Measurements from ENCODE around the gene CBX1.
A peak's percentile ranks its signal among the peaks of the same experiment; 100 is the strongest.
"Not testable (repeated sequence)": the region's sequence is repeated elsewhere in the genome, so short reads cannot be mapped to it uniquely, and the experiment has no call there.

CBX1 gene

DNA sequence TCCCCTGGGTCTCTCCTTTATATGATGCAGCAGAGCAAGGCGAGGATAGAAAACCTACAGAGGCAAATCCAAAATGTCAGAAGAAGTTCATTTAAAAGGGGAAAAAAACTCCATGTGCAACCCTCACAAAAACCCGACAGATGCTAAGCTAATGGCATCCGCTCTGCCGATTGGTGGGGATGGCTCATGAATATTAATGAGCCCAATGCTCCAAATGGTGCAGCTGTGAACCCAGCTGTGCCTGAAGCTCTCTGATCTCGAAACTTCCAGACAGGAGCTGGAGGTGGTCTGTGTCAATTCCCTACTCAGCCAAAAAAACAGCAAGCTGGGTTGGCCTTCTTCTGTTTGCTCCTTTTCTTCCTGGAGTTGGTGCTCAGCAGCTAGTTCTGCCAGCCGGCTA lies 21.8 kb upstream of the CBX1 start:
- no peak for DNase-seq (ENCODE audit: low read depth)

DNA sequence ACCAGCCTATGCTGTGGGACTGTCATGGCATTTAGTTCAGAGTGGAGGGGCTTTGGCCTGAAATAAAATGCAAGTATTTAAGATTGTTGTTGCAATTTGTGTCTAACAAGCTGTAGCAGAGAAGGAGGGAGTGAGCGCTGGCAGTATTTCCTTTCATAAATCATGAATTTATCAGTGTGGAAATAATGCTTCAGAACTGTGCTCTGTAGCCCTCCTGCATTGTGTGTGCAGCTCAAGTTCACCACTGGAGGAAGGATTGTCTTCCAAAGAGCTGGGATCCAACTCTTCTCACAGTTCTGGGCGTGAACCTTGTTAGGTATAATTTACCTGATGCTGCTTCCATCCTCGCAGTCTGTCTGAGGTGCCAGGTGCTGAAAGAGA lies 21.4 kb upstream of the CBX1 start:
- no peak for DNase-seq (ENCODE audit: low read depth)

DNA sequence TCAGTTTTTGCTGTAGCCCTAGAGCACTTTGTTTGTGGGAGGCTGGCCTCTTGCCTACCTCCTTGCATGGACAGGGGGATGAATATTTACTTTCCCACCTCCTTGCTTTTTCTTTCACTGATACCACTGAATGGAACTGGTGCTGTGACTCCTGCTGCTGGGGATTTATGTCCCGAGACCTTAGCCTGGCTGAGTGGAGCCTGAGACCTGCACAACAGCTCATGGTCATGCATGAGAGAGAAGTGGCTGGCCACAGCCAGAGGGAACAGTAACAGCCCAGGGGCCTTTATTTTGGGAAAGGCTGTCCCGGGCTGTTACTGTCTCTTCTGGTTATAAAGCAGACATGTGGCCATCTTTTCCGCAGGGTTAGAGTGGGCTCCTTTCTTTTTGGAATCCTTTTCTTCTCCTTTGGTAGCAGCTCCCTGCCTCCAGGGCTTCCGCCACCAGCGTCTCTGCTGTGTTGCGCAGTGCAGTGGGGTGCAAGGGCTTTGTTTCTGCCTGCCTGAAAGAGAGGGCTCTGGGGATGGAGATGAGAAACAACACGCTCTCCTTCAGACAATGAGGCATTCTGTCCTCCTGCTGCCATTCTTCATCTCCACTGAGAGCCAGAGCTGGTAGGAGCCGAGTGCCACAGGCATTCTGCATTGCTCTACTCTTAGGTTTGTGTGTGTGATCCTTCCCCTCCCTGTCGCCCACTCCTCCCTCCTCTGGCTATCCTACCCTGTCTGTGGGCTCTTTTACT lies 20.8 kb upstream of the CBX1 start:
- DNase-seq (ENCODE audit: low read depth), result no peak

DNA sequence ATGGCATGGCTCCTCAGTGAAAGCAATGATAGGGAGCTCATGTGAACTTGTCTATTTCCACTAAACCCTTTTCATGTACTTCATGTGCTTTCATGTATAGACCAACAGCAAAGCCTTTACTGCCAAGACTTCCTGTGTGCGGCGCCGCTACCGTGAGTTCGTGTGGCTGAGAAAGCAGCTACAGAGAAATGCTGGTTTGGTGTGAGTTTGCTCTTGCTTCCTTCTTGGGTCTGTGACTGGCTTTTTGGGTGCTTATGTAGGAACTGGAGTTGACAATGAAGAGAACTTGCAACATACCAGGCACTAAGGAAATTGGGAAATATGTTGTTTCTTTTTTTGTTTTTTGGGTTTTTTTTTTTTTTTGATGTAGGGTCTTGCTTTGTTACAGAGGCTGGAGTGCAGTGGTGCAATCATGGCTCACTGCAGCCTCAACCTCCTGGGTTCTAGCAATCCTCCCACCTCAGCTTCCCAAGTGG lies 12.0 kb upstream of the CBX1 start:
- no peak for DNase-seq (ENCODE audit: low read depth)

DNA sequence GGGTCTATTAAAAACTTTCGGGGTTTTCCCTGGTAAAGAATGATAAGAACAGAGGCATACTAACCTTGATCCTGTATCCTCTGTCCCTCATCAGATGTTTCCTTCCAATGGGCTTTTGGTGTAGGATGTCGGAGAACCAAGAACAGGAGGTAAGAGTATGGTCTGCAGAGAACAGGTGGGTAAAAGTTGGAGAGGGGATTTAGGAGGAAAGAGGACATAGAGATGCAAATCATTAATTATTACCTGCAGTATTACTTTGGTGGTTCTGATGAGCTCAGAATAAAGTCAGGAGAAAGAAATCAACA lies 10.6 kb upstream of the CBX1 start:
- DNase-seq (ENCODE audit: low read depth), result no peak

DNA sequence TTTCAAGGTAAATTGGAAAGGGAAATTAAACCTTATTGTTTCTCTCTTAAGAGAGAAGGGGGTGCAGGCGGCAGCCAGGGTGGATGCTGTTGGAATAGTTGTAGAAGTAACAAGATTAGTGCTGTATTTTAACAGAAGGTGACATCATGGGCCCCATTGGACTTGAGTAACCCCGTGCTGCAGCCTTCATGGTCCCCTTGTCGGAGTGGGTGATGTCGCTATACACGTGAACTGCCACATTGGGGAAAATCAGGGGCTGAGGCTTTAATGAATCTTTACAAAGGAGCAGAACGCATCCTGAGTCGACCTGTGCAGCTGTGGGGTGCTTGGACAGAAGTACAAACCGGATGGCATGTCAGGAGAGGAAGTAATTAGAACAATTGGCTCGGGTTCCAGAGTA lies 9.5 kb upstream of the CBX1 start:
- no peak for DNase-seq (ENCODE audit: low read depth)

DNA sequence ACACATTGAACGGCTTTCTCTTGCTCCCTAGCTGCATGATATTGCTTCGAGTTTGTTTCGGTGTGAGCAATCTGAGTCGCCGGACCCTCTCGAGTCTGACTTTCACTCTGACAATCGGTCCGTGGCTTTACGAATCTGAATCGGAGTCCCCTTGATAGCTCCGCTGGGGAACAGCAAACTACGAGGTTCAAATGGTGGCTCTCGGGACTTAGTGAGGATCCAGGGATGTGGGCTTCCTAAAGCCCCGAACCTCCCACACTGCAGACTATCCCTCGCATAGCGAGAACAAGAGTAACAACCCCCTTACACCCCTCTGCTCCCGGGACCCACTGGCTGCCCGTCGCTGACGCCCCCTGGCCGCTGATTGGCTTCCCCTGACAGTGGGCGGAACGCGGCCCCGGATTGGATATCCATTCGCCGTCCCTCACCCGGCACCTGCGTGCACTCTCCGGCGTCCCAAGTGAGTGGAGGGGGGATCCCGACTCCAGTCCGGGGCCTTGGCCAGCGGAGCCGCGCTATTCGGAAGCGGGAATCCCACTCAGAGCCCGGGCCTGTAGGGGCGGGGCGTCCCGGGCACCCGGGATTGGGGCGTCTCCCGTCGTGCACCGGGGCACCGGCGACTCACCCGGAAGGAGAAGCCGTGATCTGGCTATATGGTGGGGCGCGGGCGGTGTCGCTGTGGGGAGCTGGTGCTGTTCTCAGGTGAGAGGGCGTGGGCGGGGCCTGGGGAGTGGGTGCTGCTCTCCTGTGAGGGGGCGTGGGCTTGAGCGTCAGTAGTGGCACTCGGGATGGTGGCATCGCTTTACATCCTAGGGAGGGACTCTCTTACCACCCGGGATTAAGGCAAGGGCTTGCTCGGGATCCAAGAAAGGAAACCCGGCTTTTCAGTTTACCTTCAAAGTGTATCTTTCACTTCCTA lies 6.1 kb upstream of the CBX1 start, which contains the start of gene SNX11:
SNX11 (plus strand) TSS at position 630 of the 919 bp plus-strand sequence. CDS start 4,278 bp downstream, outside the sequence.
- DNase-seq (ENCODE audit: low read depth), result peak; percentile 59

DNA sequence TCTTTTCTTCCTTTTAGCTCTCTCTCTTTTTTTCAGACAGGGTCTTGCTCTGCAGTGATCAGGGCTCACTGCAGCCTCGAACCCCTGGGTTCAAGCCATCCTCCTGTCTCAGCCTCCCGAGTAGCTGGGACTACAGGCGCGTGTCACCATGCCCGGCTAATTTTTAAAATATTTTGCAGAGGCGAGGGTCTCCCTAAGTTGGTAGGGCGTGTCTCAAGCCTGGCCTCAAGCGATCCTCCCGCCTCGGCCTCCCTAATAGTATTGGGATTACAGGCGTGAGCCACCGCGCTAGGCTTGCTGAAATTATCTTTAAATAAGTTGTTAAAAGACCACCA lies 5.5 kb upstream of the CBX1 start:
- DNase-seq (ENCODE audit: low read depth), result no peak

DNA sequence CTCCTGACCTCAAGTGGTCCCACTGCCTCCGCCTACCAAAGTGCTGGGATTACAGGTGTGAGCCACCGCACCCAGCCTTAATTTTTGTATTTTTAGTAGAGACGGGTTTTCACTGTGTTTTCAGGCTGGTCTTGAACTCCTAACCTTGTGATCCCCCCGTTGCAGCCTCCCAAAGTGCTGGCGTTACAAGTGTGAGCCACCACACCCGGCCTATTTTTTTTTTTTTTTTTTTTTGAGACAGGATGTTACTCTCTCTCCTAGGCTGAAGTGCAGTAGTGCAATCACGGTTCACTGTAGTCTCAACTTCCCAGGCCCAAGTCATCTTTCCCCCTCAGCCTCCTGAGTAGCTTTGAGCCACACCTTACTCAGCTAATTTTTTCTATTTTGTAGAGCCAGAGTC lies 3.2 kb upstream of the CBX1 start:
- DNase-seq (ENCODE audit: low read depth), result no peak

DNA sequence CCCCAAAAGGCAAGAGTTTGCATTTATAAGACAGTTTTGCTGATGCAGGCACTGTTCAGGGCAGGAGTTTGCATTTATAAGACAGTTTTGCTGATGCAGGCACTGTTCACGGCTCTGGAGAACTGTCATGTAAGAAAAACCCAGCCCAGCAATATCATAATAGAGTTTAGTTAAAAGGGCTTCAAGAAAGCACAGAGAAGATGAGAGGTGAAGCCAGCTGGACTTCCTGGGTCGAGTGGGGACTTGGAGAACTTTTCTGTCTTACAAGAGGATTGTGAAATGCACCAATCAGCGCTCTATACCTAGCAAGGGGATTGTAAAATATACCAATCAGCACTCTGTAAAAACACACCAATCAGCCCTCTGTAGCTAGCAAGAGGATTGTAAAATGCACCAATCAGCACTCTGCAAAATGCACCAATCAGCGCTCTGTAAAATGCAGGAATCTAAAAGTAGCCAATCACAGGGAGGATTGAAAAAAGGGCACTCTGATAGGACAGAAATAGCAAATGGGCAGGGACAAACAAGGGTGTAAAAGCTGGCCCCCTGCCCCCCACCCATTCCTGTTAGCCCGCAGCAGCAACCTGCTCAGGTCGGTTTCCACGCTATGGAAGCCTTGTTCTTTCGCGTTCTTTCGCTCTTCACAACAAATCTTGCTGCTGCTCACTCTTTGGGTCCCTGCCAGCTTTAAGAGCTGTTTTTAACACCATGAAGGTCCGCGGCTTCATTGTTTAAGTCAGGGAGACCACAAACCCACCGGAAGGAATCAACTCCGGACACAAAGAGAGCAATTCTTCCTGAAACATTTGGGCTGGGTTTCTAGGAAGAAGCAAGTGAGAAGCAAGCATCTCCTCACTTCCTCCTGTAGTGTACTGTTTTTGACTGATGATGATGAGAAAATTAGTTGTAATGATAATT lies 1.8 kb upstream of the CBX1 start:
- DNase-seq (ENCODE audit: low read depth), result no peak

DNA sequence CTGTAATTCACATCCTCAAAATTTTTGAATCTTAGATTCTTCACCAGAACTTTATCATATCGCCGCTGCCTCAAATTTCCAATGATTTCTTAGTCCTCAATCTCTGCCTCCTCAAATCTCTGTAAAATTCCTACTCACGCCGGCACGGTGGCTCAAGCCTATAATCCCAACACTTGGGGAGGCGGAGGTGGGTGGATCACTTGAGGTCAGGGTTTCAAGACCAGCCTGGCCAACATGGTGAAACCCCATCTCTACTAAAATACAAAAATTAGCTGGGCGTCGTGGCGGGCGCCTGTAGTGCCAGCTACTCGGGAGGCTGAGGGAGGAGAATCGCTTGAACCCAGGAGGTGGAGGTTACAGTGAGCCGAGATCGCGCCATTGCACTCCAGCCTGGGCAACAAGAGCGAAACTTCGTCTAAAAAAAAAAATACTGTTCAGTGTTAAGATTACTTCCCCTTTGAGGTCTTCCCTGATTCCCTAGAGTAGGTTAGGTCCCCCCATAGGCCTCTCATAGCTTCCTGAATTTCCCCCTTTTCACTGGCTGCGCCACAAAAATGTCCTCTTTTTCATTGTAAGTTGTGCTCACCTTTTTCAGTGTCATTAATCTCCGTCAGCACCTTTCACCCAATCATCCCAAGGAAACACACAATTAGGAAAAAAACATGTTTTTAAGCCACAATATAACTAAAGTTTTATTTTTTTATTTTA lies 919 bp upstream of the CBX1 start:
- no peak for DNase-seq (ENCODE audit: low read depth)

DNA sequence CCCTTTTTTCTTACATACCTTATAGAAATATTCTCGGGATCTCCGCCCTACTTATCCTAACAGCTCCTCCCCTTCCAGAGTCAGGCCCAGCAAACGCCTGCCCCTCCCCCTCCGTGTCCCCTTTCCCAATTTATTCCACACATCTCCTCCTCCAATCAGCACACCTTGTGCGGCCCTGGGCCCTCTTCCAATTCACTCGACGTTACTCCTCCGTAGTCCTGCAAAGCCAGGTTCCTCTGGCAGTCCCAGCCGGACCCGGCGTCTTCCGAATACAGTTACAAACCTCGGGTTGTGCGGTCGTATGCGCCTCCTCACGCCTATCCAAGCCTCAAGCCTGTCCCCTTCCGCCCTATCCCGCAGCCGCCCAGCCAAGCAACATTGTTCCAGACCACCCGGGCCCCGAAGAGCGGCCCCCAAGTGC lies 677 bp downstream of the CBX1 start:
- peak; percentile 36 for DNase-seq (ENCODE audit: low read depth)

DNA sequence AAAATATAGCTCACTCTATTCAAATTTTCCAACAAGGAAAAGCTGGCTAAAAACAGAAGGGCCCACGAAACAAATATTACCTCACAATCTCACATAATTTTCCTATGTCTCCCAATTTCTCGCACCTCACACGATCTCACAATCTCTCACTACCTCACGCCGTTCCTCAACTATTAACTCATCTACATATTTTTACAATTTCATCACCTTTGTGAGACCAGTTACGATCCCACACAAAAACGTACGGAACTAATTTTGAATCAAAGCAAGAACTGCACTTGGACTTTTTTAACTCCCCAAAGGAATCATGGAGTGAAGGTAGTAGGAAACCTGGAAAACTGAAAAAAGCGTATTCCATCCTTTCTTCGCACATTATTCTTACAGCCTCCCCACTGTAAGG lies 1.1 kb downstream of the CBX1 start:
- no peak for DNase-seq (ENCODE audit: low read depth)

DNA sequence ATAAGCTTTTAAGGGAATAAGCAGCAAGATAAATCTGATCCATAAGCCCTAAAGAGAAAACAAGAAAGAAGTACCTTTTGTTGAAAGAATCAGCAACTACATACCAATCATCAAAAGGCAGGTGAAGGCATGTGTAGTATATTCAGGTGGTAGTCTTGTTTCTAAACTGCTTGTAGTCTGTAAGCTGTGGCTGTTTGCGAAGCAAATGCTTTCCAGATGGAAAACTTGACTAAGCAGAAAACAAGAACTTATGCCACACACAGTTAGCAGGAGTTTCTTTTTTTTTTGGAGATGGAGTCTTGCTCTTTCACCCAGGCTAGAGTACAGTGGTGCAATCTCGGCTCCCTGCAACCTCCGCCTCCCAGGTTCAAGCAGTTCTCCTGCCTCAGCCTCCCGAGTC lies 5.7 kb downstream of the CBX1 start:
- no peak for DNase-seq (ENCODE audit: low read depth)

DNA sequence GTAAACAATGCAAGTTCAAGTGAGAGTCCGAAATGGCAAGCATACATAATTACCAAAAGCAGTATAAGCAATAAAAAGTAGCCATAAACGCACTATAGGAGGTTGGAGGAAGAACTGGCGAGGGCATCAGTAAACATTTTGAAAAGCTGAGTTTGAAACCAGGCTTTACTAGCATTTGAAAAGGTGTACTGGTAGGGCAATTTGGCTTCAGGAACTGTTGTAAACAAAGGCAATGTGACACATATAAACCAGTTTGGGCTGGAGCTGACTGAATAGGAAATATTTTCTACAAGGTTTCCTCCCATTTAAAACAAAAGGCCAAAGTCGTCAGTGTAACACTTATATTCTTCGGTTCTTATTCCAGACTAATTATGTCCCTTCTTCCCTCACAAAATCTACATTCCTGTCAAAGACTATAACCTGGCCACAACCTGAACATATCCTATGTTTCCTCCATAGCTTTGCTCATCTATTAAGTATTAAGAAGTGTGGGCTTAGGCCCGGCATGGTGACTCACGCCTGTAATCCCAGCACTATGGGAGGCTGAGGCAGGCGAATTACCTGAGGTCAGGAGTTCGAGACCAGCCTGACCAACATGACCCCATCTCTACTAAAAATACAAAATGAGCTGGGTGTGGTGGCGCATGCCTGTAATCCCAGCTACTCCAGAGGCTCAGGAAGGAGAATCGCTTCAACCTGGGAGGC lies 7.8 kb downstream of the CBX1 start:
- DNase-seq (ENCODE audit: low read depth), result no peak

DNA sequence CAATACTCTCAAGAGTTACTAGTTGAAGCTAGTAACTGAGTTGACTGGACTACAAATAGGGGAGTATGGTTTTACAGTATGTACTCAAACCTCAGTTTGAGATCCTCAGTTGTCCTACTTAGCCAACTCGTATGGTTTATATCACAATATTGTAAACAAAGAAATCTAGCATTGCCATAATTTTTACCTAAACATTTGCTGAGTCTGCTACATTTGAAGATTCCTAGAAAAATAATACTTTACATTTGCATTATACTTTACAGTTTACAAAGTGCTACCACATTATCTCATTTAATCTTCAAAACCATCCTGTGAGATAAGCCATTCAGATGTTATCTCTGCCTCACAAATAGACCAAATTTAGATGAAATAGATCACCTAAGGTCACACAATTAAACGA lies 16.3 kb downstream of the CBX1 start:
- DNase-seq (ENCODE audit: low read depth), result no peak

DNA sequence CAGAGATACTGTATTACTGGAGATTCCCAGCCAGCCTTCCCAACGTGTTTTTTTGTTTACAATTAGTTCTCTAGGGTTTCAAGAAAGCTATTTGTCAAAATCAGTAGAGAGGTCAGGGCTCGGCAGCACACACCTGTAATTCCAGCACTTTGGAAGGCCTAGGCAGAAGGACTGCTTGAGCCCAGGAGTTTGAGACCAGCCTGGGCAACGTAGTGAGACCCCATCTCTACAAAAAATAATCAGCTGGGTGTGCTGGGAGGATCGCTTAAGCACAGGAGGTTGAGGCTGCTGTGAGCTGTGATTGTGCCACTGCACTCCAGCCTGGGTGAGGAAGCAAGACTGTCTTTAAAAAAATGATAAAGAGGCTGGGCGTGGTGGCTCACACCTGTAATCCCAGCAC lies 19.4 kb downstream of the CBX1 start:
- DNase-seq (ENCODE audit: low read depth), result no peak

DNA sequence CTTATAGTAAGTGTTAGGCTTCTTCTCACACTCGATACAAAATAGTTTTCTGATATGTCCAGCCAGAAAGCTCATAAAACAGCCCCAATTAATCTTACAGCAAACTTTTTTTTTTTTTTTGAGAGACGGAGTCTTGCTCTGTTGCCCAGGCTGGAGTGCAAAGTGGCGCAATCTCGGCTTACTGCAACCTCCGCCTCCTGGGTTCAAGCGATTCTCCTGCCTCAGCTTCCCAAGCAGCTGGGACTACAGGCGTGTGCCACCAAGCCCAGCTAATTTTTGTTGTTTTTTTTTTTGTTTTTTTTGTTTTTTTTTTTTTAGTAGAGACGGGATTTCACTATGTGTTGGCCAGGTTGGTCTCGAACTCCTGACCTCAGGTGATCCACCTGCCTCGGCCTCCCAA lies 24.1 kb downstream of the CBX1 start:
- DNase-seq (ENCODE audit: low read depth), result not testable (repeated sequence)

DNA sequence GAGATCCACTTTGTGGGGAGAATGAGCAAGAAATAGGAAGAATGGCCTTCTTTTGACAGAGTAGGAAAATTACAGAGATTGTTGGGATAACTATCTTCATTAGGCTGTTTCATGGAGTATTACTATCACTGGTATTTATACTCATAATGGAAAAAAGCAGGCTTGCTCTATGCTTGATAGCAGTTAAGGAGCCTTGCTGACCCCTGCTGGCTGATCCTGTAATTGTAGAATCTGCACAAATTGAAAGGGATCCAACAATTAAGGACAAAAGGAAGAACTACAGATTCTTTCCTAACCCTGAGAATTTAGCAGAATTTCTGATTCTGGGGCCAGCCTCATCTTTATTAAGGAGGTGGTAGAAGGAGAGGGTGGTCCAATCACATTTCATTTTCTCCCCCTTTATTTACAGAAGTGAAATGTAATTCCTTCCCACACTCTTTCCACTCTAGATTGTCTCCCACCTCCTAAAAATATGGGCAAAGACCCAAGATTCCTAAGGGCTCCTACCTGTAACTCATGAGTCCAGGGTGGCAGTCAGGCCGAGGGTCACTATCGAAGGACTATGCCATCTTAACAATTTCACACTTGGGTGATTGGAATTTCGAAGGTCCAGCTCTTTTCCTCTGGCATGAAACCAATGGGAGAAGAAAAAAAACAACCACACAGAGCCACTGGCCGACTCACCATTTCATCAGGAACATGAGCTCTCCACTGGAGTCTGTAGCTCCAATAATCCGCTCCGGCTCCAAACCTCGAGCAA lies 26.8 kb downstream of the CBX1 start:
- peak; percentile 75 for DNase-seq (ENCODE audit: low read depth)

DNA sequence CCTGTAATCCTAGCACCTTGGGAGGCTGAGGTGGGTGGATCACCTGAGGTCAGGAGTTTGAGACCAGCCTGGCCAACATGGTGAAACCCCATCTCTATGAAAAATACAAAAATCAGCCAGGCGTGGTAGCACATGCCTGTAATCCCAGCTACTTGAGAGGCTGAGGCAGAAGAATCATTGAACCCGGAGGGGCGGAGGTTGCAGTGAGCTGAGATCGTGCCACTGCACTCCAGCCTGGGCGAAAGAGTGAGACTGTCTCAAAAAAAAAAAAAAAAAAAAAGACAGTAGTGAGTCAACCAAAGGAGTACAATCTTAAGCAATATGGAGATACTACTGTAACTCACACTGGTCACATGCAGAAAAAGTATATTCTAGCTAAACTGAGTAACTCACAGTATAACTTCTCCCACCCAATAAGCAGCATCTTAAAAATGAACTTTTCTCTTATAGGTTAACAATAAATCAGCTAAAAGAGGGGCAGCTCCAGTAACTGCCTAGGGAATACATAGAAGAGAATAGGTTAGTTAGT lies 27.6 kb downstream of the CBX1 start:
- DNase-seq (ENCODE audit: low read depth), result not testable (repeated sequence)

Measured in fibroblast of the conjunctiva (primary cell).